ENCODE results near the gene GADD45GIP1.

DNA sequence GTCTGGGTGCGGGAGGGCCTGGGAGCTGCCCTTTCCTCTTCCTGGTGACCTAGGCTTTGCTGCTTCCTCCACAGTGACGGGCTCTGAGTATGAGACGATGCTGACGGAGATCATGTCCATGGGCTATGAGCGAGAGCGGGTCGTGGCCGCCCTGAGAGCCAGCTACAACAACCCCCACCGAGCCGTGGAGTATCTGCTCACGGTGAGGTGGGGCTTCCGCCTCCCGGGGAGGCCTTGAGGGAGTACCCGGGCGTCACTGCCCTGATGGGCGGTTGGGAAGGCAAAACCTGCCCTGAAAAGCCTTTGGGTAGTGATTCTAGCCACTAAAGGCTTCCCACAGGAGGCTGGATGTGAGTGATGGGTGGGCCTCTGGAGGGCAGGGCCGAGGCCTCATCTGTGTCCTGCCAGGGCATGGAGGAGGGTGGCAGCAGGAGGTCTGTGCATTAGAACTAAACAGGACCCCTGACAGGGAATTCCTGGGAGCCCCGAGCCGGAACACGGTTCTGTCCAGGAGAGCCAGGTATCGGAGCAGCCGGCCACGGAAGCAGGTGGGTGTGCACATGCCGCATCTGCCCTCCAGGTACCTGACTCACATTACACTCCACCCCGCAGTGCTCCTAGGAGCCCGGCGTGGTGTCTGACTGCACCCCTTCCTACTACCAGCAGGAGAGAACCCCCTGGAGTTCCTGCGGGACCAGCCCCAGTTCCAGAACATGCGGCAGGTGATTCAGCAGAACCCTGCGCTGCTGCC is 8.2 kb downstream of the GADD45GIP1 start:
- TF ChIP-seq, protein P1, sequence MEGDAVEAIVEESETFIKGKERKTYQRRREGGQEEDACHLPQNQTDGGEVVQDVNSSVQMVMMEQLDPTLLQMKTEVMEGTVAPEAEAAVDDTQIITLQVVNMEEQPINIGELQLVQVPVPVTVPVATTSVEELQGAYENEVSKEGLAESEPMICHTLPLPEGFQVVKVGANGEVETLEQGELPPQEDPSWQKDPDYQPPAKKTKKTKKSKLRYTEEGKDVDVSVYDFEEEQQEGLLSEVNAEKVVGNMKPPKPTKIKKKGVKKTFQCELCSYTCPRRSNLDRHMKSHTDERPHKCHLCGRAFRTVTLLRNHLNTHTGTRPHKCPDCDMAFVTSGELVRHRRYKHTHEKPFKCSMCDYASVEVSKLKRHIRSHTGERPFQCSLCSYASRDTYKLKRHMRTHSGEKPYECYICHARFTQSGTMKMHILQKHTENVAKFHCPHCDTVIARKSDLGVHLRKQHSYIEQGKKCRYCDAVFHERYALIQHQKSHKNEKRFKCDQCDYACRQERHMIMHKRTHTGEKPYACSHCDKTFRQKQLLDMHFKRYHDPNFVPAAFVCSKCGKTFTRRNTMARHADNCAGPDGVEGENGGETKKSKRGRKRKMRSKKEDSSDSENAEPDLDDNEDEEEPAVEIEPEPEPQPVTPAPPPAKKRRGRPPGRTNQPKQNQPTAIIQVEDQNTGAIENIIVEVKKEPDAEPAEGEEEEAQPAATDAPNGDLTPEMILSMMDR (IDR thresholded peaks at IDR 0.05; ENCODE audit: low read depth, low read length): no peak
- TF ChIP-seq MYC (IDR thresholded peaks at IDR 0.05; ENCODE audit: low read depth, low read length) (no peak), POLR2A (IDR thresholded peaks at IDR 0.05; ENCODE audit: extremely low read depth, insufficient read length) (no peak)

All from NB4 (cell line).